Measurements from ENCODE around the gene MAST4. TPM values are rescaled to one million over a fixed set of nuclear protein-coding genes. Genes with fewer than 3 reads are reported as not detected.

The MAST4 gene
- total and polyA plus RNA-seq, 2 of the 4 experiments (the other 2 are of a cell fraction): 4.8 to 6.8 TPM

- Histone ChIP-seq H2BK20ac (ENCODE audit: low read depth, low read length) (no peak overlapping the region), H3K27ac (ENCODE audit: insufficient read depth, low read length) (no peak overlapping the region), H3K9me1 (ENCODE audit: insufficient read depth, low read length) (no peaks in the 10 kb centered on the region), H2AFZ (replicated peaks; ENCODE audit: low read length, poor library complexity) (no peak overlapping the region), H3K18ac (ENCODE audit: low read depth, low read length) (no peak overlapping the region), H3K4ac (ENCODE audit: low read depth, low read length) (no peak overlapping the region), H3K9ac (ENCODE audit: low read depth, low read length) (no peak overlapping the region), H3K79me1 (ENCODE audit: low read depth in 1 of 2, low read length in 2 of 2) (no peaks in the 10 kb centered on the region), H4K91ac (ENCODE audit: insufficient read depth, low read depth, low read length) (no peak overlapping the region), H2AK9ac (replicated peaks; ENCODE audit: low read depth, low read length, poor library complexity) (no peak overlapping the region), H3K14ac (replicated peaks; ENCODE audit: low read depth, low read length) (no peak overlapping the region), H3K9me3 (ENCODE audit: control insufficient read depth, insufficient read depth, low read length) (no peaks in the 10 kb centered on the region), H3K4me1 (ENCODE audit: control insufficient read depth, insufficient read depth, low read length) (no peaks in the 10 kb centered on the region), H4K8ac (ENCODE audit: low read depth in 2 of 2, low read length in 2 of 2) (no peak overlapping the region), H3K23ac (ENCODE audit: low read depth, low read length) (no peak overlapping the region), H3K4me2 (ENCODE audit: low read depth, low read length) (no peak overlapping the region), H3K36me3 (ENCODE audit: control insufficient read depth, insufficient read depth, low read length) (no peaks in the 10 kb centered on the region), H3K27me3 (ENCODE audit: control insufficient read depth, insufficient read depth, low read length) (no peaks in the 10 kb centered on the region), H3K56ac (ENCODE audit: extremely low read depth, insufficient read depth, low read length) (no peak overlapping the region), H4K5ac (ENCODE audit: low read depth, low read length) (no peak overlapping the region), H3K4me3 (ENCODE audit: insufficient read depth, low read depth, low read length) (no peak overlapping the region), H2BK120ac (ENCODE audit: low read depth, low read length) (no peak overlapping the region), H2BK15ac (ENCODE audit: low read depth, low read length) (no peak overlapping the region), H2AK5ac (ENCODE audit: low read depth, low read length) (no peak overlapping the region), H4K20me1 (ENCODE audit: insufficient read depth, low read length) (no peaks in the 10 kb centered on the region), H2BK5ac (ENCODE audit: low read depth, low read length, poor library complexity, severe bottlenecking) (no peak overlapping the region)
- DNase-seq (no peak), ATAC-seq (ENCODE audit: low read depth) (no peak)
- POLR2A ChIA-PET (ENCODE audit: unreplicated experiment): no interaction called here
- no CpG with 5 or more reads among the region's 1 CpG for WGBS, 2 experiments (ENCODE audit: extremely low coverage in 2 of 2, insufficient read length in 1 of 2)
- in situ Hi-C loops (cut with MboI; ENCODE audit: low sequenced_read_pairs) (no loop called here), intact Hi-C loops (cut with micrococcal nuclease) (no loop called here), dilution Hi-C loops (cut with HindIII; ENCODE audit: low sequenced_read_pairs, unreplicated experiment) (no loop called here)
- CTCF ChIA-PET: no interaction called here
- BruUV-seq (replicated peaks): no TSS peak
- no peak for TF ChIP-seq FOS (IDR thresholded peaks at IDR 0.05; ENCODE audit: low read depth, low read length)
- no peak for TF ChIP-seq CTCF (conservative IDR thresholded peaks at IDR 0.05; ENCODE audit: low read depth, low read length)
- TF ChIP-seq BHLHE40 (IDR thresholded peaks at IDR 0.05; ENCODE audit: low read depth, low read length): no peak
Measured at GRCh38 chr5:67187006-67187715, 591.0 kb downstream of the MAST4 start.

Measured in IMR-90 (cell line).